ENCODE results near the gene PTAFR. TPM values are rescaled to one million over a fixed set of nuclear protein-coding genes. Genes with fewer than 3 reads are reported as not detected.
A peak's percentile ranks its signal among the peaks of the same experiment; 100 is the strongest.

The PTAFR gene
- total RNA-seq, 1 donor from 2014 or later, result 2.5 TPM

DNA sequence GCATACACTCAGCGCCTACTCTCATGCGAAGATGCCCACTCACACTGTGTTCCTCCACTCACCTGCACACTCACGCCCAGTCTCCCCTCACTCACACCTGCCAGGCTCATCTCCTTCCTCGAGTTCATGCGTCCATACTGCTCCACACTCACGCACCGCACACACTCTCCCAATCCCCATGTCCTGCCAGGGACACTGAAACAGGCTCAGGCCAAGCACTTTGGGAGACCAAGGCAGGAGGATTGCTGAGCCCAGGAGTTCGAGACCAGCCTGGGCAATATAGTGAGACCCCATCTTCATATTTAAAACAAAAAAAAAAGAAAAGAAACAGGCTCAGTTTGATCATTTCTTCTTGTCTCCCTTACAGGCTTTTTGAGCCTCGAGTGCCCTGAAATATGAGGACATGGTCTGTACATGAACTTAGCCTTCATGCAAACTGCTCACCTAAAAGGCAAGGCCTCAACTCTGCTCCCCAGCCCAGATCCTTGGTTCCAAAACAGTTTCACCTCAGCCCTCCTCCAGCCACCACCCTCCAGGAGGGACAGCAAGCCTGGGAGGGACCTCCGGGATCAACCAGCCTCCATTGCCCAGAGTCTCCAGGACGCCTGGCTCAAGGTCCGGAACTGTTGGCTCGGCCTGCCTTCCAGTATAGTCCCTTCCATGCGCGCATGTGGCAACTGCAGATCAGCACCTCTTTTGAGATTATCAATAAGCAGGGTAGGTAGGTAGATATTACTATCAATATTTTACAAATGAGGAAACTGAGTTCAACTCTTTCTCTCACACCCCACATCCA is 2.4 kb upstream of the PTAFR start:
- DNase-seq (ENCODE audit: low read depth), result no peak

DNA sequence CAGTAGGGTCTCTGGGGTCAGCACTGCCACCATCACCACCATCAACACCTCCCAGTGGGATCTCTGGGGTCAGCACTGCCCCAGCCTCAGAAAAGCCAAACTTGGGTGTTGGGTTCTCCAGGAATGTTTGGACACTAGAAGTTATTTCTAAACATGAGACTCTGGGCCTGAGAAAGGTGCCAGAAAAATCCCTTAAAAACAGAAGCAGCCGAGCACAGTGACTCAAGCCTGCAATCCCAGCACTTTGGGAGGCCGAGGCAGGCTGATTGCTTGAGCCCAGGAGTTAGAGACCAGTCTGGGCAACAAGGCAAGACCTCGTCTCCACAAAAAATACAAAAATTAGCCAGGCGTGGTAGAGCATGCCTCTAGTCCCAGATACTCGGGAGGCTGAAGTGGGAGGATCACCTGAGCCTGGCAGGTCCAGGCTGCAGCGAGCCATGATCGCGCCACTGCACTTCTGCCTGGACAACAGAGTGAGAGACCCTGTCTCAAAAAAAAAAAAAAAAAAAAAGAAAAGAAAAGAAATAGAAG is 470 bp downstream of the PTAFR start:
- DNase-seq (ENCODE audit: low read depth), result no peak

- no peak for DNase-seq (ENCODE audit: low read depth)
Observed at GRCh38 chr1:28173980-28174297, 2.6 kb downstream of the PTAFR start.

DNA sequence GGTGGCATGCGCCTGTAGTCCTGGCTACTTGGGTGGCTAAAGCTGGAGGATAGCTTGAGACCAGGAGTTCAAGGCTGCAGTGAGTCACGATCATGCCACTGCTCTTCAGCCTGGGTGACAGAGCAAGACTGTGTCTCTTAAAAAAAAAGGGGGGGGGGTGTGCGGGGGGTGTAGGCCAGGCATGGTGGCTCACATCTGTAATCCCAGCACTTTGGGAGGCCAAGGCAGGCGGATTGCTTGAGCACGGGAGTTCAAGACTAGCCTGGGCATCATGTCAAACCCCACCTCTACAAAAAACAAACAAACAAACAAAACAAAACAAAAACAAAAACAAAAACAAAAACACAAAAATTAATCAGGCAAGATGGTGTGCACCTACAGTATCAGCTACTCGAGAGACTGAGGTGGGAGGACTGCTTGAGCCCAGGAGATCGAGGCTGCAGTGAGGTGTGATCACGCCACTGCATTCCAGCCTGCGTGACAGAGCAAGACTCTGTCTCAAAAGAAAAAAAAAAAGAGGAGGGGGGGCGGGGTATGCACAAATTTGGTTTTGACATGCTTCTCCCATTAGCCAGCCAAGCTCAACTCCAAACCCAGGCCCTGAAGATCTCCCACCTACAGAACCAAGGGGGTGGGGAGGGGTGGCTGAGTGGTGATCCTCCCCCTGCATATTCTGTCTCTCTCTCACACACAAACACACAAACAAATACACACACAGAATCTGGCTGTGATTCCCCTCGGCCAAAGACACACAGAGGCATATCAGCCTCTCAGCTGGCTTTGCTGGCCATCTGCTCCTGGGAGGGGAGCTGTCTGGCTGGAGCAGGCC is 3.1 kb downstream of the PTAFR start:
- no peak for DNase-seq (ENCODE audit: low read depth)

GRCh38 chr1:28172713-28173150 is 3.8 kb downstream of the PTAFR start:
- DNase-seq (ENCODE audit: low read depth), result no peak

GRCh38 chr1:28171246-28171645 is 5.2 kb downstream of the PTAFR start:
- no peak for DNase-seq (ENCODE audit: low read depth)

- DNase-seq (ENCODE audit: low read depth), result no peak
Observed at GRCh38 chr1:28170001-28170596, 6.4 kb downstream of the PTAFR start.

GRCh38 chr1:28163496-28164161 is 12.9 kb downstream of the PTAFR start:
- DNase-seq (ENCODE audit: low read depth), result no peak

- no peak for DNase-seq (ENCODE audit: low read depth)
Observed at GRCh38 chr1:28162151-28162550, 14.3 kb downstream of the PTAFR start.

GRCh38 chr1:28161751-28162150 is 14.7 kb downstream of the PTAFR start:
- DNase-seq (ENCODE audit: low read depth), result no peak

DNA sequence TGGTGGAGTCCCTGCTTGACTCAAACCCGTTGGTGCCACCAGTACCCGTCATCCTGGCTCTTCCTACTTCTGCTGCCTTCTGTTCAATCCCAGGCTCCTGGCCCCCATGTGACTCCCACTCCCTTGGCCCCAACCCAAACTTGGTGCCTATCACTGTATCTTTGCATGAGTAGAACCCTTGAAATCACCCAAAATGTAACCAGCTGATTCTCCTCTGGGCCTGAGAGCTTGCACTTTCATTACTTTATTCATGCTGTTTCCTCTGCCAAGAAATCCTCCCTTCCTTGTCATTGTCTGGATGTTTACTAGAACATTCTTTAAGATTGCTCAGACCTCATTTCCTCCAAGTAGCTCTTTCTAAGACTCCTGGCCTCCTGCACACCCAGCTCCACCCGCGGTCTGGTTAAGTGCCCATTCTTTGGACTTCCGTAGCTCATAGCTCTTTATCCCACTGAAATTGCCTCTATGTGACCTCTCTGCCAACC is 15.7 kb downstream of the PTAFR start:
- DNase-seq (ENCODE audit: low read depth), result peak; percentile 82

DNA sequence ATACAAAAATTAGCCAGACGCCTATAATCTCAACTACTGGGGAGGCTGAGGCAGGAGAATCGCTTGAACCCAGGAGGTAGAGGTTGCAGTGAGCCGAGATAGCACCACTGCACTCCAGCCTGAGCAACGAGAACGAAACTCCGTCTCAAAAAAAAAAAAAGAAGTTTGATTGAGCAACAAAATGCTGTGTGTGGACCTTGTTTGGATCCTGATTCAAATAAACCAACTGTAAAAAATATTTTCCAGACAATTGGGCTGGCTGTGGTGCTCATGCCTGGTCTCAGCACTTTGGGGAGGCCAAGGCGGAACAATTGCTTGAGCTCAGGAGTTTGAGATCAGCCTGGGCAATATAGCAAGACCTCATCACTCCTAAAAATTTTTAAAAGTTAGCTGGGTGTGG is 16.8 kb downstream of the PTAFR start:
- no peak for DNase-seq (ENCODE audit: low read depth)

GRCh38 chr1:28159243-28159642 is 17.2 kb downstream of the PTAFR start:
- no peak for DNase-seq (ENCODE audit: low read depth)

GRCh38 chr1:28157894-28158293 is 18.6 kb downstream of the PTAFR start:
- no peak for DNase-seq (ENCODE audit: low read depth)

GRCh38 chr1:28156821-28157220 is 19.7 kb downstream of the PTAFR start:
- DNase-seq (ENCODE audit: low read depth), result no peak

DNA sequence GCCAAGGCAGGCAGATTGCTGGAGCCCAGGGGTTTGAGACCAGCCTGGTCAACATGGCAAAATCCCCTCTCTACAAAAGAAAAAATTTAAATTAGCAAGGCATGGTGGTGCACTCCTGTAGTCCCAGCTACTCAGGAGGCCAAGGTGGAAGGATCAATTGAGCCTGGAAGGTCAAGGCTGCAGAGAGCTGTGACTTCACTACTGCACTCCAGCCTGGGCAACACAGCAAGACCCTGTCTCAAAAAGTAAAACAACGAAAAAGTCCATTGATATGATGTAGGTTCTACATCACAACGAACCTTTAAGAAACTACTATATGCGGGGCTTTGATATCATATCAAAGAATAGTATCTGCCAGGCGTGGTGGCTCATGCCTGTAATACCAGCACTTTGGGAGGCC is 20.9 kb downstream of the PTAFR start:
- no peak for DNase-seq (ENCODE audit: low read depth)

DNA sequence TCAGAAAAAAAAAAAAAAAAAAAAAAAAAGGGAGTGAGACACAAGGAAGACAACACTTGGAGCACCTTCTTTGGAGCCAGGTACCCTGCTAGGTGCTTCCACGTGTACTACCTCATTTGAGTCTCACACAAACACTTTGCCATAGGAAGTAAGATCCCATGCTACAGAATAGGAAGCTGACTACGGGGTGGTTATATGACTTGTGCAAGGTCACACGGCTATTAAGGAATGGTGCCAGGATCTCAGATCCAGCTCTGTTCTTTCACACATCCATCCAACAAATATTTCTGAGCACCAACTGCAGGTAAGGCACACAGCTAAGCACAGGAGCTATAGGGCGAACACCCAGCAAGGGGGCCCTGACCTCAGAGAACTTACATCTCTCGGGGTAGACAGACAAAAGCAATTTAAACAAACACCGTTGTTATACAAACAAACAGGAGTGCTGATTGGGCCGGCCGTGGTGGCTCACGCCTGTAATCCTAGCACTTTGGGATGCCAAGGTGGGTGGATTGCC is 22.4 kb downstream of the PTAFR start:
- DNase-seq (ENCODE audit: low read depth), result no peak

DNA sequence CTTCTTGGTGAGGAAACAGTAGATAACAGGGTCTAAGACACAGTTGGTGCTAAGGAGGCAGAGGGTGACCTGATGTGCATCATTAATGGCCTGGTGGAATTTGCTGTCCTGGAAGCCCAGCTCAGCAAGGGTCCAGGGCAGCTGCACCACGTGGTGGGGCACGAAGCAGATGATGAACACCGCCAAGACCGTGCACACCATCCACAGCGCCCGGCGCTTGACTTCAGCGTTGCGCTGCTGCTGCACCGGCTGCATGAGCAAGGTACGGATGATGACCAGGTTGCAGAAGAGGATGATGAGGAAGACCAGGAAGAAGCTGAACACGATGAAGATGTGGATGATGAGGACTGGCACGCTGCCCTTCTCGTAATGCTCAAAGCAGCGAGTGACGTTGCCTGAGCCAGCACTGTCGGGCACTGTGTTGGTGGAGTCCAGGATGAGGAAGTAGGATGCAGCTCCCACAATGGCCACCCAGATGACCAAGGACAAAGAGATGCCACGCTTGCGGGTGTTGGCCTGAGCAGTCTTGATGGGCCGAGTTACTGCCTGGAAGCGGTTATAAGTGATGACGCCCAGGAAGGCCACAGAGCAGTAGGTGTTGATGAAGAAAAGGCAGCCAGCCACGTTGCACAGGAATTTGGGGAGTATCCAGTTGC is 26.2 kb downstream of the PTAFR start:
- no peak for DNase-seq (ENCODE audit: low read depth)

- DNase-seq (ENCODE audit: low read depth), result no peak
Observed at GRCh38 chr1:28148880-28149195, 27.7 kb downstream of the PTAFR start.

- no peak for DNase-seq (ENCODE audit: low read depth)
Observed at GRCh38 chr1:28147264-28148094, 29.0 kb downstream of the PTAFR start.
